ENCODE results near the gene BAHCC1. TPM values are rescaled to one million over a fixed set of nuclear protein-coding genes. Genes with fewer than 3 reads are reported as not detected.
A peak's percentile ranks its signal among the peaks of the same experiment; 100 is the strongest.

The BAHCC1 gene
- total and polyA plus RNA-seq, 9 of the 15 experiments (the other 6 are each of a cell fraction or from before 2014, with no cell fraction given) = 0.14 to 26.9 (median 5.0) TPM

DNA sequence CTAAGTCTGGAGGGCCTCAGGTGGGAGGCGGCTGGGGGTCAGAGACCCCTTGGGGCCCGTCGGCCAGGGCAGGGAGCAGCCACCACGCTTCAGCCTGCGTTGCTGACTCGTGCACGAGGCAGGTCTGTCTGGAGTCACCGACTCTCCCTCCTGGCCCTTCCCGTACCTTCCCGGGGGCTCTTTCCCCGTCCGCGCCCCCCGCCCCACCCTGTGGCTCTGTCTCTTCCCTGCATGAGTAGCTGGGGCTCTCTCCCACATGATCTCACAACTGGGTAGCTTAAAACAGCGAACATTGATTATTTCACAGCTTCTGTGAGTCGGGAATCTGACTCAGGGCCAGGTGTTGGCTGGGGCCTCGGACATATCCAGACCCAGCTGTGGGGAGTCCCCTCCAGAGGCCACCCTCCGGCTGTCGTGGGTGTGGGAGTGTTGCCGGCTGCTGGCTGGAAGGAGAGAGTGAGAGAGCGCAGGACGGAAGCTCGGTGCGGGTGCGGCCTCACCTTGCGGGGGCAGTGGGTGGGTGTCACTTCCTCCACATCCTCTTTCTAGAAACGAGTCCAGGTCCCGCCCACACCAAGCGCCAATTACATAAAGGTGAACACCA is 17.3 kb downstream of the BAHCC1 start (continued):
- TF ChIP-seq EWSR1 (IDR thresholded peaks at IDR 0.05; ENCODE audit: borderline replicate concordance, low read depth, partially characterized antibody) (no peak), HDAC2 (IDR thresholded peaks at IDR 0.05) (peak; percentile 45; the same call in 1 of the 2 replicates), ATF1 (CRISPR knock-in tag; IDR thresholded peaks at IDR 0.05) (no peak), ATF1 (tag; IDR thresholded peaks at IDR 0.05) (peak; percentile 55; the same call in 1 of the 2 replicates), MBD2 (IDR thresholded peaks at IDR 0.05; ENCODE audit: borderline replicate concordance, low read depth) (0 out of 2 replicates have a peak, but pooled peaks have one; percentile 69), SMARCA4 (IDR thresholded peaks at IDR 0.05) (peak; percentile 70), POLR2B (IDR thresholded peaks at IDR 0.05; ENCODE audit: low read depth, partially characterized antibody) (no peak), KDM4B (IDR thresholded peaks at IDR 0.05; ENCODE audit: borderline replicate concordance in 2 of 2, low read depth in 1 of 2) (peak in 1 of 2 experiments; percentile 58; a peak in 1 of 4 replicates), THRAP3 (IDR thresholded peaks at IDR 0.05; ENCODE audit: borderline replicate concordance) (no peak), RBM14 (IDR thresholded peaks at IDR 0.05; ENCODE audit: borderline replicate concordance, insufficient read depth, low read depth, low read length) (no peak), EGR1 (conservative IDR thresholded peaks at IDR 0.05) (peak; percentile 99), PTBP1 (IDR thresholded peaks at IDR 0.05; ENCODE audit: low read depth, low read length) (no peak)
- TF ChIP-seq, protein P1, sequence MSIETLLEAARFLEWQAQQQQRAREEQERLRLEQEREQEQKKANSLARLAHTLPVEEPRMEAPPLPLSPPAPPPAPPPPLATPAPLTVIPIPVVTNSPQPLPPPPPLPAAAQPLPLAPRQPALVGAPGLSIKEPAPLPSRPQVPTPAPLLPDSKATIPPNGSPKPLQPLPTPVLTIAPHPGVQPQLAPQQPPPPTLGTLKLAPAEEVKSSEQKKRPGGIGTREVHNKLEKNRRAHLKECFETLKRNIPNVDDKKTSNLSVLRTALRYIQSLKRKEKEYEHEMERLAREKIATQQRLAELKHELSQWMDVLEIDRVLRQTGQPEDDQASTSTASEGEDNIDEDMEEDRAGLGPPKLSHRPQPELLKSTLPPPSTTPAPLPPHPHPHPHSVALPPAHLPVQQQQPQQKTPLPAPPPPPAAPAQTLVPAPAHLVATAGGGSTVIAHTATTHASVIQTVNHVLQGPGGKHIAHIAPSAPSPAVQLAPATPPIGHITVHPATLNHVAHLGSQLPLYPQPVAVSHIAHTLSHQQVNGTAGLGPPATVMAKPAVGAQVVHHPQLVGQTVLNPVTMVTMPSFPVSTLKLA (conservative IDR thresholded peaks at IDR 0.05) = peak in 1 of 2 experiments; percentile 46; a peak in 1 of 4 replicates
- TF ChIP-seq, protein P2, sequence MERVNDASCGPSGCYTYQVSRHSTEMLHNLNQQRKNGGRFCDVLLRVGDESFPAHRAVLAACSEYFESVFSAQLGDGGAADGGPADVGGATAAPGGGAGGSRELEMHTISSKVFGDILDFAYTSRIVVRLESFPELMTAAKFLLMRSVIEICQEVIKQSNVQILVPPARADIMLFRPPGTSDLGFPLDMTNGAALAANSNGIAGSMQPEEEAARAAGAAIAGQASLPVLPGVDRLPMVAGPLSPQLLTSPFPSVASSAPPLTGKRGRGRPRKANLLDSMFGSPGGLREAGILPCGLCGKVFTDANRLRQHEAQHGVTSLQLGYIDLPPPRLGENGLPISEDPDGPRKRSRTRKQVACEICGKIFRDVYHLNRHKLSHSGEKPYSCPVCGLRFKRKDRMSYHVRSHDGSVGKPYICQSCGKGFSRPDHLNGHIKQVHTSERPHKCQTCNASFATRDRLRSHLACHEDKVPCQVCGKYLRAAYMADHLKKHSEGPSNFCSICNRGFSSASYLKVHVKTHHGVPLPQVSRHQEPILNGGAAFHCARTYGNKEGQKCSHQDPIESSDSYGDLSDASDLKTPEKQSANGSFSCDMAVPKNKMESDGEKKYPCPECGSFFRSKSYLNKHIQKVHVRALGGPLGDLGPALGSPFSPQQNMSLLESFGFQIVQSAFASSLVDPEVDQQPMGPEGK (CRISPR knock-in tag; IDR thresholded peaks at IDR 0.05; ENCODE audit: borderline replicate concordance) = no peak
- TF ChIP-seq, protein P3, sequence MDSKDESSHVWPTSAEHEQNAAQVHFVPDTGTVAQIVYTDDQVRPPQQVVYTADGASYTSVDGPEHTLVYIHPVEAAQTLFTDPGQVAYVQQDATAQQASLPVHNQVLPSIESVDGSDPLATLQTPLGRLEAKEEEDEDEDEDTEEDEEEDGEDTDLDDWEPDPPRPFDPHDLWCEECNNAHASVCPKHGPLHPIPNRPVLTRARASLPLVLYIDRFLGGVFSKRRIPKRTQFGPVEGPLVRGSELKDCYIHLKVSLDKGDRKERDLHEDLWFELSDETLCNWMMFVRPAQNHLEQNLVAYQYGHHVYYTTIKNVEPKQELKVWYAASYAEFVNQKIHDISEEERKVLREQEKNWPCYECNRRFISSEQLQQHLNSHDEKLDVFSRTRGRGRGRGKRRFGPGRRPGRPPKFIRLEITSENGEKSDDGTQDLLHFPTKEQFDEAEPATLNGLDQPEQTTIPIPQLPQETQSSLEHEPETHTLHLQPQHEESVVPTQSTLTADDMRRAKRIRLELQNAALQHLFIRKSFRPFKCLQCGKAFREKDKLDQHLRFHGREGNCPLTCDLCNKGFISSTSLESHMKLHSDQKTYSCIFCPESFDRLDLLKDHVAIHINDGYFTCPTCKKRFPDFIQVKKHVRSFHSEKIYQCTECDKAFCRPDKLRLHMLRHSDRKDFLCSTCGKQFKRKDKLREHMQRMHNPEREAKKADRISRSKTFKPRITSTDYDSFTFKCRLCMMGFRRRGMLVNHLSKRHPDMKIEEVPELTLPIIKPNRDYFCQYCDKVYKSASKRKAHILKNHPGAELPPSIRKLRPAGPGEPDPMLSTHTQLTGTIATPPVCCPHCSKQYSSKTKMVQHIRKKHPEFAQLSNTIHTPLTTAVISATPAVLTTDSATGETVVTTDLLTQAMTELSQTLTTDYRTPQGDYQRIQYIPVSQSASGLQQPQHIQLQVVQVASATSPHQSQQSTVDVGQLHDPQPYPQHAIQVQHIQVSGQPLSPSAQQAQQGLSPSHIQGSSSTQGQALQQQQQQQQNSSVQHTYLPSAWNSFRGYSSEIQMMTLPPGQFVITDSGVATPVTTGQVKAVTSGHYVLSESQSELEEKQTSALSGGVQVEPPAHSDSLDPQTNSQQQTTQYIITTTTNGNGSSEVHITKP (IDR thresholded peaks at IDR 0.05; ENCODE audit: partially characterized antibody) = no peak
- TF ChIP-seq, protein P4, sequence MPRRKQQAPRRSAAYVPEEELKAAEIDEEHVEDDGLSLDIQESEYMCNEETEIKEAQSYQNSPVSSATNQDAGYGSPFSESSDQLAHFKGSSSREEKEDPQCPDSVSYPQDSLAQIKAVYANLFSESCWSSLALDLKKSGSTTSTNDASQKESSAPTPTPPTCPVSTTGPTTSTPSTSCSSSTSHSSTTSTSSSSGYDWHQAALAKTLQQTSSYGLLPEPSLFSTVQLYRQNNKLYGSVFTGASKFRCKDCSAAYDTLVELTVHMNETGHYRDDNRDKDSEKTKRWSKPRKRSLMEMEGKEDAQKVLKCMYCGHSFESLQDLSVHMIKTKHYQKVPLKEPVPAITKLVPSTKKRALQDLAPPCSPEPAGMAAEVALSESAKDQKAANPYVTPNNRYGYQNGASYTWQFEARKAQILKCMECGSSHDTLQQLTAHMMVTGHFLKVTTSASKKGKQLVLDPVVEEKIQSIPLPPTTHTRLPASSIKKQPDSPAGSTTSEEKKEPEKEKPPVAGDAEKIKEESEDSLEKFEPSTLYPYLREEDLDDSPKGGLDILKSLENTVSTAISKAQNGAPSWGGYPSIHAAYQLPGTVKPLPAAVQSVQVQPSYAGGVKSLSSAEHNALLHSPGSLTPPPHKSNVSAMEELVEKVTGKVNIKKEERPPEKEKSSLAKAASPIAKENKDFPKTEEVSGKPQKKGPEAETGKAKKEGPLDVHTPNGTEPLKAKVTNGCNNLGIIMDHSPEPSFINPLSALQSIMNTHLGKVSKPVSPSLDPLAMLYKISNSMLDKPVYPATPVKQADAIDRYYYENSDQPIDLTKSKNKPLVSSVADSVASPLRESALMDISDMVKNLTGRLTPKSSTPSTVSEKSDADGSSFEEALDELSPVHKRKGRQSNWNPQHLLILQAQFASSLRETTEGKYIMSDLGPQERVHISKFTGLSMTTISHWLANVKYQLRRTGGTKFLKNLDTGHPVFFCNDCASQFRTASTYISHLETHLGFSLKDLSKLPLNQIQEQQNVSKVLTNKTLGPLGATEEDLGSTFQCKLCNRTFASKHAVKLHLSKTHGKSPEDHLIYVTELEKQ (CRISPR knock-in tag; IDR thresholded peaks at IDR 0.05) = no peak
